HTR-8/SVneo (cell line): Measurements from ENCODE around the gene CIITA.

ENCODE experiments used
- DNase-seq: peaks from one replicate; pipeline ENCODE4 v3.0.0; 2011; ENCODE audit warnings: low spot score, mixed read lengths; ENCODE audit not compliant: insufficient read length
- FAIRE-seq: peaks from 2 replicates; lab custom pipeline; 2011; peaks lifted over from hg19 to GRCh38; lab: Jason Lieb, UNC

The CIITA gene

GRCh38 chr16:10972108-10972818 lies 95.3 kb downstream of the CIITA start:
- DNase-seq = no peak
- FAIRE-seq = no peak

GRCh38 chr16:10972819-10973464 lies 95.9 kb downstream of the CIITA start:
- FAIRE-seq (no peak), DNase-seq (no peak)

- FAIRE-seq (no peak), DNase-seq (no peak)
These were observed 99.6 kb downstream of the CIITA start for GRCh38 chr16:10976634-10977033.

- DNase-seq = no peak
- FAIRE-seq = no peak
These were observed 101.1 kb downstream of the CIITA start for GRCh38 chr16:10978124-10978523.

- FAIRE-seq (no peak), DNase-seq (no peak)
These were observed 102.0 kb downstream of the CIITA start for GRCh38 chr16:10978871-10979446.

- DNase-seq (no peak), FAIRE-seq (no peak)
These were observed 103.0 kb downstream of the CIITA start for GRCh38 chr16:10979717-10980601.

- DNase-seq (no peak), FAIRE-seq (no peak)
These were observed 103.8 kb downstream of the CIITA start for GRCh38 chr16:10980813-10981212.

- DNase-seq (no peak), FAIRE-seq (no peak)
These were observed 104.8 kb downstream of the CIITA start for GRCh38 chr16:10981697-10982216.

GRCh38 chr16:10982465-10983150 lies 105.6 kb downstream of the CIITA start:
- DNase-seq (no peak), FAIRE-seq (no peak)

GRCh38 chr16:10983159-10983558 lies 106.2 kb downstream of the CIITA start:
- FAIRE-seq (no peak), DNase-seq (no peak)

GRCh38 chr16:10984509-10984908 lies 107.5 kb downstream of the CIITA start:
- DNase-seq (no peak), FAIRE-seq (no peak)
